ENCODE measurements around the gene BRD3OS.

BRD3OS gene

DNA sequence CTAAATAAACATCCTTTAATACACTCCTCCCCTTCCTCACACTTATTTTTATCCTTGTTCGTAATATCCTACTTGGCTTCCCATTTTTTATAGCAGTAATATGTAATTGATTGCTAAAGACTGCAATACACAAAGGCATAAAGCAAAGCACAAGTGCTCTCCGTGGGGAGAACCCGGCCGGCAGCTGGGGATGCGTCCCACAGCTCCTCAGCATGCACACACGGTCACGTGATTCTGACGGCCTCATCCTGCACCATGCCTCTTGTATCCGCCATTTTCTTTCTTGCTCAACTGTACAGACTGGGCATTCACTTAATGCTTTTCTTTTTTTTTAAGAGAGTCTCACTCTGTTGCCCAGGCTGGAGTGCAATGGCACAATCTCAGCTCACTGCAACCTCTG lies 2.8 kb downstream of the BRD3OS start:
- TF ChIP-seq, protein P1, sequence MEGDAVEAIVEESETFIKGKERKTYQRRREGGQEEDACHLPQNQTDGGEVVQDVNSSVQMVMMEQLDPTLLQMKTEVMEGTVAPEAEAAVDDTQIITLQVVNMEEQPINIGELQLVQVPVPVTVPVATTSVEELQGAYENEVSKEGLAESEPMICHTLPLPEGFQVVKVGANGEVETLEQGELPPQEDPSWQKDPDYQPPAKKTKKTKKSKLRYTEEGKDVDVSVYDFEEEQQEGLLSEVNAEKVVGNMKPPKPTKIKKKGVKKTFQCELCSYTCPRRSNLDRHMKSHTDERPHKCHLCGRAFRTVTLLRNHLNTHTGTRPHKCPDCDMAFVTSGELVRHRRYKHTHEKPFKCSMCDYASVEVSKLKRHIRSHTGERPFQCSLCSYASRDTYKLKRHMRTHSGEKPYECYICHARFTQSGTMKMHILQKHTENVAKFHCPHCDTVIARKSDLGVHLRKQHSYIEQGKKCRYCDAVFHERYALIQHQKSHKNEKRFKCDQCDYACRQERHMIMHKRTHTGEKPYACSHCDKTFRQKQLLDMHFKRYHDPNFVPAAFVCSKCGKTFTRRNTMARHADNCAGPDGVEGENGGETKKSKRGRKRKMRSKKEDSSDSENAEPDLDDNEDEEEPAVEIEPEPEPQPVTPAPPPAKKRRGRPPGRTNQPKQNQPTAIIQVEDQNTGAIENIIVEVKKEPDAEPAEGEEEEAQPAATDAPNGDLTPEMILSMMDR (conservative IDR thresholded peaks at IDR 0.05), result no peak
- no peak for TF ChIP-seq ZFX (IDR thresholded peaks at IDR 0.05)
- H3K27ac ChIP-seq, result no peak overlapping the region

GRCh38 chr9:134028575-134029247 lies 3.4 kb downstream of the BRD3OS start:
- TF ChIP-seq, protein P1 (conservative IDR thresholded peaks at IDR 0.05), result no peak
- no peak for TF ChIP-seq ZFX (IDR thresholded peaks at IDR 0.05)
- H3K27ac ChIP-seq, result no peak overlapping the region

DNA sequence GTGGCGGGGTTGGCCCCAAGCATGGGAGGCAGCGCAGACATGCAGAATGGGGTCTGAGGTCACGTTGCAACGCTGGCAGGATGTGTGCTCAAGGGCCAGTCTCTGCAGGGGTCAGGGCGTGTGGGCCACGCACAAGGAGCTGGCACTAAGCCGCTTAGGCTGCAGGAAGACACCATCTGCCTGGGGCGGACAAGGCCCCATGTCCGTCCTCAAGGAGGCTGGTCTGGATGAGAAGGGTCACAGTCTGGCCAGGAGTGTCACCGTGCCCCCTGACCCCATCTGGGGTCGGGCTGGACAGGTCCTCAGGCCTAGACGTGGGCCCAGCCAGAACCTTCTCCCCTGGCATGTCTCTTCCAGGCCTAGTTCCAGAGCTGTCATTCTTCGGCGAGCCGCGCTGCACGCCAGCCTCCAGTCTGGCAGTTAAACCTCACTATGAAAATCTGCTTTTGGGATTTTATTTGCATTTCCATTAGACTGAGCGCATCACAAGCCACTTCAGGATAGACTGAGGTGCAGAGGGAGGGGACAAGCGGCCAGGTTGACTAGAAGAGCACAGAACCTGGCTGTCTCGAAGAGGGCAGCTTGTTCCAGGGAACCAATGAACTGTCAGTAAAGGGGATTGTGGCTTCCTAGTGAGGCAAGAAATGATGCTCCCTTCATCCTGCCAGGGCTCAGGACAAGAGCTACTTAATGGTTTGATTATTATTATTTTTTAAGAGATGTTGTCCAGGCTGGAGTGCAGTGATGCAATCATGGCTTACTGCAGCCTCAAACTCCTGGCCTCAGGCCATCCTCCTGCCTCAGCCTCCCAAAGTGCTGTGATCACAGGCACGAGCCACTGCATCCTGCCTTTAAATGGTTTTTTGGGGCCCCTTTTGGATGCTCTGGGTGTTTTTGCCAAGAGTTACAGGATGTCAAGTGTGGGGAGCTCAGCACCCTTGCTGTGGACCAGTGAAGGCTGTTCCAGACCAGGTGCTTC lies 4.3 kb downstream of the BRD3OS start:
- no peak overlapping the region for H3K27ac ChIP-seq

DNA sequence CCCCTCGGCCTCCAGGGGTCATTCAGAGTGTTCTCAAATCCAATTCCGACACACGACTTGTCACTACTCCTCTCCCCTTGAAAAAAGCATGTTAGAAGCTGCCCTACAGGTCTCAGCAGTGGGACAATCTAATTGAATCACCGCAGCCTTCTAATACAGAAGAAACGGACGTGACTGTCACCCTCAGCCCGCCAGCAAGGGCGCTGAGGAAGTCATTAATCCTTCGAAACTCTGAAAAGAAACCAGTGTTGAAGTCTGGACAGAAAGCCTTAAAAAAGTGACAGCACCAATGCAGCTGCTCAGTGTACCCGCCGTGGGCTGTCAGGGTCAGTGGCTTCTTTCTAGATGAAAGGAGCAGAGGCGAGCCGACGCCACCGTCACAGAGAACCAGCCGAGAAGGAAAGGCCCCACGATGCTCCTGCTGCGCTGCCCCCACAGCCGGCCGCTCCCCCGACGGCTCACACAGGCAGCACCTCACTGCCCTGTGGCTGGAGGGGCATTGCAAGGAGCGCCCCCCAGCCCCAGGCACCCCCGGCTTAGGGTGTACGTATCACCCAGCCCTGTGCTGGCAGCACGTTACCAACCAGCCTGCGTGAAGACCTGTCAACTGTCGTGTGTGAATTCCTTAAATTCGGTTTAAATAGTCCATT lies 5.7 kb downstream of the BRD3OS start:
- no peak overlapping the region for H3K27ac ChIP-seq
- TF ChIP-seq, protein P1 (conservative IDR thresholded peaks at IDR 0.05), result no peak
- no peak for TF ChIP-seq ZFX (IDR thresholded peaks at IDR 0.05)

More for the DNA sequence above, 4.3 kb downstream of the BRD3OS start:
- TF ChIP-seq, protein P1 (conservative IDR thresholded peaks at IDR 0.05), result no peak
- no peak for TF ChIP-seq ZFX (IDR thresholded peaks at IDR 0.05)

DNA sequence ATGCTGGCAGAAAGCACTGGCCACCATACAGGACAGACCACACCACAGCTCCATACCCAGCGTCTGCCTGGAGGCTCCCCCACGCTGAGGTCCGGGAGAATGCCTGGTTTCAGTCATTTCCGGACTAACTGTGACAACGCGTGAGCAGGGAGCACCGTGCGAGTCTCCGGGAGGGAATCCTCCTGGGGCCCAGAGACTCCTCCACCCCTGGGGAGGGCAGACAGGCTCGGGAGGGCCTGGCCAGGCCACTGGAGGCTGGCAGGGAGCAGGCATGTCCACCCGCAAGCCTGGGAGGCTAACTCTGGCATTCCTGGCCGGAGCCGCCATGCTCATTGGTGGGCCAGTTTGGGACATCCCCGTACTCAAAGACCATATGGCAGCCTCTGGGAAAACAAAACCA lies 6.5 kb downstream of the BRD3OS start:
- no peak for TF ChIP-seq ZFX (IDR thresholded peaks at IDR 0.05)
- TF ChIP-seq, protein P1 (conservative IDR thresholded peaks at IDR 0.05), result no peak
- H3K27ac ChIP-seq, result no peak overlapping the region

DNA sequence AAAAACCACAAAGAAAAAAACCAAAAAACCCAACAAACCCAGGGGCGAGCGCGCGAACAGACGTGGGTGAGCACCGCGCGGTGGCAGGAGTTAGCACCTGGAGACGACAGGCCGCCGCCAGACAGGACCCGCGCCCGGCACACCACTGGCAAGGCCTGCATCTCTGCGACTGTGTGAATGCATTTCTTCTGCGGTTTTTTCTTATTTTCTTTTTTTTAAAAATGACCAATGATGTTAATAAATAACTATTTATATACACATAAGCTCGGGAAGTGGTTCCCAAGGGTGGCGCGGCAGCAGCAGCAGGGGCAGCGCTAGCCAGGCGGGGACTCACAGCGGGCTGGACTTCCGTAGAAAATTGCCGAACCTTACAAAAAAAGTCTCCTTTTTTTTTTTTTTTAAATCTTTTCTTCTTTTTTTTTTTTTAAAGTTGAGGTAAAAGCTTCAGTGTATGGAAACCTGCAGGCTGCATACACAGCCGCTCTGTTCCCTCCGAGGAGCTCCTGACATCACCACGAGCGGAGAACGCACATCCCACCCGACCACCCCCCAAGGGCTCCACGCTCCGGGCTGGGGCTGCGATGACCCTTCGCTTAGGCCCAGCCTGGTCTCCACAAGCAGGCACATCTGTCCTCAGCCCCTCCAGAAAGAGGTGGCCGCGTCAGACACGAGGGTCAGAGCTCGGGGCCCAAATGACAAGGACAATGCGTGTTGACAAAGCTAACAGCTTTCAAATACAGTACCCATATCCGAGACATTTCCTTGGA lies 7.4 kb downstream of the BRD3OS start:
- H3K27ac ChIP-seq, result no peak overlapping the region

More for the DNA sequence above, 7.4 kb downstream of the BRD3OS start:
- TF ChIP-seq, protein P1 (conservative IDR thresholded peaks at IDR 0.05), result no peak
- TF ChIP-seq ZFX (IDR thresholded peaks at IDR 0.05), result no peak
